Kidney (tissue), 14 donors: ENCODE results near the gene RAET1L. TPM values are rescaled to one million over a fixed set of nuclear protein-coding genes. Genes with fewer than 3 reads are reported as not detected.

Experiments
- DNase-seq, 5 donors: peaks; one replicate each; pipeline ENCODE4 v3.0.0-alpha.2; 2013 to 2020
- FAIRE-seq: peaks from 2 replicates; lab custom pipeline; 2012; peaks lifted over from hg19 to GRCh38; lab: Jason Lieb, UNC
- H3K27ac ChIP-seq, 2 donors: one replicate each; pipeline ENCODE4 v1.7.0; 2013; ENCODE audit warnings: low read depth in 2 of 2, low read length in 2 of 2, inconsistent platforms in 1 of 2
- H3K27me3 ChIP-seq: one replicate; pipeline ENCODE4 v1.7.1; 2013; ENCODE audit warnings: low read length, inconsistent platforms; ENCODE audit not compliant: control insufficient read depth, insufficient read depth
- H3K36me3 ChIP-seq, 3 donors: one replicate each; pipeline versions ENCODE4 v1.7.0 to v1.7.1; 2013; ENCODE audit warnings: low read length in 3 of 3, control low read depth in 1 of 3, inconsistent platforms in 1 of 3; ENCODE audit not compliant: insufficient read depth in 3 of 3, control insufficient read depth in 2 of 3
- H3K4me1 ChIP-seq, 3 donors: one replicate each; pipeline versions ENCODE4 v1.7.0 to v1.7.1; 2013; ENCODE audit warnings: low read length in 3 of 3, inconsistent platforms in 1 of 3, low read depth in 1 of 3; ENCODE audit not compliant: control insufficient read depth in 2 of 3, insufficient read depth in 2 of 3
- H3K4me3 ChIP-seq, 3 donors: one replicate each; pipeline versions ENCODE4 v1.7.0 to v1.8.1; 2013; ENCODE audit warnings: low read length in 3 of 3, control low read depth in 1 of 3, inconsistent platforms in 1 of 3
- H3K9ac ChIP-seq, 3 donors: one replicate each; pipeline versions ENCODE4 v1.7.0 to v1.7.1; 2013; ENCODE audit warnings: low read length in 3 of 3, control low read depth in 1 of 3, inconsistent platforms in 1 of 3
- H3K9me3 ChIP-seq, 3 donors: one replicate each; pipeline versions ENCODE4 v1.7.0 to v1.7.1; 2013; ENCODE audit warnings: low read length in 3 of 3, control low read depth in 1 of 3, inconsistent platforms in 1 of 3; ENCODE audit not compliant: control insufficient read depth in 2 of 3, insufficient read depth in 1 of 3
- intact Hi-C: fragments of 100-400 bp; cut with DNase I; formaldehyde crosslinking; loops from one replicate; pipeline ENCODE4 v1.11.1; 2022
- polyA plus RNA-seq: library from polyadenylated mRNA; stranded (reverse); fragments of 350-450 nt; fragmentation: Illumina TruSeq; extraction: RNeasy Lipid Tissue Mini Kit (QIAGEN cat#74804); gene quantifications from one replicate; pipeline ENCODE4 v1.2.3, GENCODE V29; 2014; ENCODE audit warnings: low read depth, low replicate concordance; ENCODE audit not compliant: insufficient read depth
- total RNA-seq: library from RNA; stranded (reverse); fragmentation: NEBNext Ultra II Directional; extraction: Animal tissue kit (Norgen Biotek cat#: 25700); gene quantifications from one replicate; pipeline ENCODE4 v1.2.1, GENCODE V29; 2021
- TF ChIP-seq, protein P1 (sequence below): IDR thresholded peaks from 3 replicates; pipeline ENCODE4 v1.5.1; 2012; ENCODE audit warnings: mild to moderate bottlenecking, moderate library complexity, borderline replicate concordance; ENCODE audit not compliant: insufficient read depth; ENCODE audit errors: extremely low read depth
- donor health status: control.
- donor health status: control.
- donor health status: control.
- donor health status: control.
- donor health status: control.
- donor health status: DM: yes; HTN: yes; CAD: no.
- donor health status: Normal renal cell carcinoma (clear cell type).

Gene RAET1L
- total and polyA plus RNA-seq, 2 donors from 2014 or later: 3.3 TPM; not detected in 1

DNA sequence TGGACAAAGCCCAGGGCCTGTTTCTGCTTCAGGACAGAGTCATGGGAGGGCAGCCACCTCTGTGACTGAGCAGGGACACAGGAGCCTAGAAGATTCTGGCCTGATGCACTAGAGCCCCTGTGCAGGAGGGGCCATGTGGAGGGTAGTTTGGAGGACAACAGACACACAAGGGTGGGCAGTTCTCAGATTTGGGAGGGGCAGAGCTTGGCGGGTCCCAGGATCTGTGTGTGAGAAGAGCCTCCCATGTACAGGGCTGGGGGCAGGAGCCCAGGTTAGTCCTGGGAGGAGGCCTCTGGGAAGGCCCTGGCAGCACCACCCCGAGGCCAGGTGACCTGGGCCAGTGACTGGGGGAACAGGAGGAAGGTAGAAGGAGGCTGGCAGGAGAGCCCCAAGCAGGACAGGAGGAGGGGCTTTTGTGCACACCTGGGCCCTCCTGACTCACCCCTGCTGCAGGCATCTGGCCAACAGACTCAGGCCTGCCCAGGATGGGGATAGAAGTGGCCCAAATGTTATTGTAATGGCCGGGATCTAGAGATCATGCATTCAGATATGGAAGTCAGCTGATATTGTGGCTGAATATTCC is 45.0 kb upstream of the RAET1L start:
- intact Hi-C loops: no loop called here
- H3K27me3 ChIP-seq: no peaks in the 10 kb centered on the region
- no peaks in the 10 kb centered on the region for H3K36me3 ChIP-seq
- peaks cover 0 to 4% (median 0%) of the 10 kb centered on the region in 3 donors for H3K4me1 ChIP-seq
- no peak for FAIRE-seq
- no peaks in the 10 kb centered on the region for H3K9me3 ChIP-seq
- H3K4me3 ChIP-seq: no peak overlapping the region
- no peak overlapping the region for H3K9ac ChIP-seq
- TF ChIP-seq, protein P1, sequence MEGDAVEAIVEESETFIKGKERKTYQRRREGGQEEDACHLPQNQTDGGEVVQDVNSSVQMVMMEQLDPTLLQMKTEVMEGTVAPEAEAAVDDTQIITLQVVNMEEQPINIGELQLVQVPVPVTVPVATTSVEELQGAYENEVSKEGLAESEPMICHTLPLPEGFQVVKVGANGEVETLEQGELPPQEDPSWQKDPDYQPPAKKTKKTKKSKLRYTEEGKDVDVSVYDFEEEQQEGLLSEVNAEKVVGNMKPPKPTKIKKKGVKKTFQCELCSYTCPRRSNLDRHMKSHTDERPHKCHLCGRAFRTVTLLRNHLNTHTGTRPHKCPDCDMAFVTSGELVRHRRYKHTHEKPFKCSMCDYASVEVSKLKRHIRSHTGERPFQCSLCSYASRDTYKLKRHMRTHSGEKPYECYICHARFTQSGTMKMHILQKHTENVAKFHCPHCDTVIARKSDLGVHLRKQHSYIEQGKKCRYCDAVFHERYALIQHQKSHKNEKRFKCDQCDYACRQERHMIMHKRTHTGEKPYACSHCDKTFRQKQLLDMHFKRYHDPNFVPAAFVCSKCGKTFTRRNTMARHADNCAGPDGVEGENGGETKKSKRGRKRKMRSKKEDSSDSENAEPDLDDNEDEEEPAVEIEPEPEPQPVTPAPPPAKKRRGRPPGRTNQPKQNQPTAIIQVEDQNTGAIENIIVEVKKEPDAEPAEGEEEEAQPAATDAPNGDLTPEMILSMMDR: no peak
- peak in 1 of 5 donors; percentile 60 for DNase-seq
- no peak overlapping the region for H3K27ac ChIP-seq

DNA sequence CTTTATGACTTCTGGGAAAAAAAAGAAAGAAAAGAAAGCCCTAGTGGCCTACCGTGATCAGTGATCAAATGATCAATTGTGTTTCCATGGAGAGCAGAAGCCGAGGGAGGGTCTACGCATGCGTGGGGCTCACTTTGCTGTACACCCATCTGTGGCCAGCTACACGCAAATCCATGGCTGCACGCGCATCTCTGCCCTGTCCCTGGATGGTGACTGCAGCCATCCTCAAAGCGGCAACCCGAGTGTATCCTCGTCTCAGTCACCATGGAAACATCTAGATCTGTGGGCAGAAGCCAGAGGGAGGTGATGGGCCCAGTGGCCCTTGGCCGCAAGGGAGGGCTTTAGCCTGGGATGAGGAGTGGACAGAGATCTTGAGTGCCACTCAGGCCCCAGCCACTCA is 44.4 kb upstream of the RAET1L start:
- peak in 3 of 5 donors; percentile 23 to 79 (median 23) for DNase-seq
- Histone ChIP-seq H3K27ac (no peak overlapping the region), H3K4me3 (no peak overlapping the region), H3K36me3 (no peaks in the 10 kb centered on the region), H3K9ac (no peak overlapping the region), H3K4me1 (peaks cover 0 to 4% (median 0%) of the 10 kb centered on the region in 3 donors), H3K27me3 (no peaks in the 10 kb centered on the region), H3K9me3 (no peaks in the 10 kb centered on the region)
- intact Hi-C loops: no loop called here
- TF ChIP-seq, protein P1: no peak
- FAIRE-seq: no peak

DNA sequence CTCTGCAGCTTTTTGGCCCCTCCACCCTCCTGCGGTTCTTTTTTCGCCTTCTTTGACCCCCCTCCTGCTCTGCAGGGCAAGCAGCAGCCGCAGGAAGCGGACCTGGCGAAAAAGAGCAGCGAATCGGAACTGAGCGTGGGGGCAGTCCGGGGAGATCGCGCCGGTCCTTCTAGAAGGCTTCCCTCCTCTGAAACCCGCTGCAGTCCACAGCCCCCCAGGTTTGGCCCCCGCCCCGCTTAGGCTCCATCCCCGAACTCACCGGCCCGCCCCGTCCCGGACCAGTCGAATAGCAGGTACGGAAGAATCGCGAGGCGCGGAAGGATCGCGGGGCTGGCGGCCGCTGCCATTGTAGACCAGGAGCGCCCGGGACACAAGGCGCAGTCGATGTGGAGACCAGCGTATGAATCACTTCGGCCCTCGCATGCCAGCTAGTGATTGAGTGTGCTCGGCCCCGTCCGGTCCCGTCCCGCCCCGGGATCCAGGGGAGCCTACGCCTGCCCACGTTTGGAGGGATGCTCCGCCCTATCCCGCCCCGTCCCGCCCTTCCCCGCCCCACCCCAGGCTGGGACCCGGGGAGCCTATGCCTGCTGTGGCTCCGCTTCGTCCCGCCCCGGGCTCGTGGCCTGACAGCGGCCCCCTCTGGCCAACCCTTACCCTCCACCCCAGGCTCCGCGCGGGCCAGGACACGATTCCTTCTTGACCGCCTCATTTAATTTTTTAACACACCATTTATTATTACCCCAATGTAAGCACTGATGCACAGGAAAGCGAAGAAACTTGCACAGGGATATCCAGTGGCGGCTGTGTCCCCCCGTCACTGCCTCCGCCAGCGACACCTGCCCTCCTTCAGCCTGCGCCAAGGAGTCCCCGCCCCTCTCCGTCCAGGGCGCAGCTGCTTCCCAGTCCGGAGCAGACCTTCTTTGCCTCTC is 43.7 kb upstream of the RAET1L start, which contains the start of gene ULBP3:
Gene ULBP3 (minus strand): TSS at position 402 of the 929 bp plus-strand sequence. CDS start 55 bp downstream, at position 347.
- peak within 1 kb of the TSS; percentile 22 to 58 (median 27) for H3K9ac ChIP-seq
- FAIRE-seq (no peak), DNase-seq (peak; percentile 94 to 96 (median 96))
- H3K4me3 ChIP-seq: peak within 1 kb of the TSS; percentile 55 to 76 (median 61)
- TF ChIP-seq, protein P1: peak; percentile 43
- H3K36me3 ChIP-seq: peaks cover 0 to 2% (median 0%) of the 10 kb centered on the region in 3 donors
- H3K9me3 ChIP-seq: no peaks in the 10 kb centered on the region
- H3K27ac ChIP-seq: peak within 1 kb of the TSS in 1 of 2 donors; percentile 63
- H3K4me1 ChIP-seq: peaks cover 0 to 4% (median 0%) of the 10 kb centered on the region in 3 donors
- intact Hi-C loops: no loop called here
- H3K27me3 ChIP-seq: no peaks in the 10 kb centered on the region
